Measurements from ENCODE around the gene NF2. TPM values are rescaled to one million over a fixed set of nuclear protein-coding genes. Genes with fewer than 3 reads are reported as not detected.

Gene NF2
- total and polyA plus RNA-seq, 2 experiments from 2014 or later = 14.4 to 54.5 TPM

DNA sequence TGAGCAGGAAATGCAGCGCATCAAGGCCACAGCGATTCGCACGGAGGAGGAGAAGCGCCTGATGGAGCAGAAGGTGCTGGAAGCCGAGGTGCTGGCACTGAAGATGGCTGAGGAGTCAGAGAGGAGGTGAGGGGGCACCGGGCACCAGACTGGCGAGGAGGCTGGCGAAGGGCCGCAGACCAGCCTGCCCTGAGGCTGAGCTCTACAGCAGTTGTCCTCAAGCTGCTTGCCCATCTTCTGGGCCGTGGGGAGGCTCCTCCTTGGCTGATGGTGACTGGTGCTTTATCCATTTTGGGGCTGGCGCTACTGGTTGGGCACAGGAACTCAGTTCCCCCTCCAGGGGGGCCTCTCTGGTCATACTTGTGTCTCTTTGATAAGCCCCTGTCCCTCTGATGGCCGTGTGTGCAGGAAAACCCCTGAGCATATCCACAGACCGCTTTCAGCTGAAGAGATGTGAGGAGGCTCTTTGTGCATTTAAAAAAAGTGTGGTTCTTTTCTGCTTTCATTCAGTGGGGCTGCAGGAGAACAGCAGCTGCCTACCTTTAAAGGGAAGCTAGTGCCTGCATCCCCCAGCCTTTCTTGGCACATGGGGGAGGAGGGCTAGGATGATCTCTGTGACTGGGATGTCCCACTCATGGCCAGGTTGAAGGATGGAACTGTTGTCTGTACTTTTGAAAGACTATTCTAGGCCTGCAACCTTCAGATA, 70.1 kb downstream of the NF2 start (continued):
- no peak for TF ChIP-seq ZNF114 (CRISPR knock-in tag; IDR thresholded peaks at IDR 0.05)
- no peak for TF ChIP-seq NANOG (IDR thresholded peaks at IDR 0.05; ENCODE audit: borderline replicate concordance)
- no peak for TF ChIP-seq STAT1 (IDR thresholded peaks at IDR 0.05; ENCODE audit: unreplicated experiment)
- no peak for TF ChIP-seq POLR2AphosphoS5 (IDR thresholded peaks at IDR 0.05; ENCODE audit: low read depth)
- no peak for TF ChIP-seq ZNF331 (CRISPR knock-in tag; IDR thresholded peaks at IDR 0.05; ENCODE audit: low read depth)
- no peak for TF ChIP-seq EZH2phosphoT487 (IDR thresholded peaks at IDR 0.05; ENCODE audit: unreplicated experiment)
- no peak for TF ChIP-seq CREB1 (CRISPR knock-in tag; IDR thresholded peaks at IDR 0.05; ENCODE audit: low read depth)
- TF ChIP-seq JUNB (IDR thresholded peaks at IDR 0.05; ENCODE audit: unreplicated experiment) = no peak

- Histone ChIP-seq H3K4me3 (no peak overlapping the region), H3K4me1 (ENCODE audit: insufficient read depth) (no peaks in the 10 kb centered on the region), H3K9me2 (ENCODE audit: insufficient read depth) (no peaks in the 10 kb centered on the region), H3K4me2 (no peak overlapping the region), H2AFZ (no peak overlapping the region), H3K27me3 (ENCODE audit: insufficient read depth) (no peaks in the 10 kb centered on the region), H3K79me2 (replicated peaks; ENCODE audit: insufficient read depth) (no peaks in the 10 kb centered on the region), H3F3A (replicated peaks; ENCODE audit: low read depth) (no peaks in the 10 kb centered on the region), H4K20me1 (replicated peaks; ENCODE audit: insufficient read depth) (peaks cover 11% of the 10 kb centered on the region; the same call in 1 of the 2 replicates), H3K27ac (ENCODE audit: low read depth) (no peak overlapping the region), H3K36me3 (ENCODE audit: insufficient read depth) (peaks cover 12% of the 10 kb centered on the region; the same call in 1 of the 2 replicates)
- ATAC-seq = no peak
- peaks cover 28% of the 10 kb centered on the region for H3K36me3 Mint-ChIP-seq (ENCODE audit: low read depth)
- no peak for DNase-seq (ENCODE audit: low spot score)
- no peak overlapping the region for H3K4me3 Mint-ChIP-seq
- H3K27me3 Mint-ChIP-seq (ENCODE audit: insufficient read depth, low read depth, poor library complexity) = peaks cover 4% of the 10 kb centered on the region
- no peak overlapping the region for H3K27ac Mint-ChIP-seq
- no peaks in the 10 kb centered on the region for H3K4me1 Mint-ChIP-seq
- no peaks in the 10 kb centered on the region for H3K9me3 Mint-ChIP-seq
- no peak for TF ChIP-seq ZNF331 (CRISPR knock-in tag; IDR thresholded peaks at IDR 0.05; ENCODE audit: low read depth)
- no peak for TF ChIP-seq EZH2phosphoT487 (IDR thresholded peaks at IDR 0.05; ENCODE audit: unreplicated experiment)
- no peak for TF ChIP-seq NANOG (IDR thresholded peaks at IDR 0.05; ENCODE audit: borderline replicate concordance)
- TF ChIP-seq, protein P1, sequence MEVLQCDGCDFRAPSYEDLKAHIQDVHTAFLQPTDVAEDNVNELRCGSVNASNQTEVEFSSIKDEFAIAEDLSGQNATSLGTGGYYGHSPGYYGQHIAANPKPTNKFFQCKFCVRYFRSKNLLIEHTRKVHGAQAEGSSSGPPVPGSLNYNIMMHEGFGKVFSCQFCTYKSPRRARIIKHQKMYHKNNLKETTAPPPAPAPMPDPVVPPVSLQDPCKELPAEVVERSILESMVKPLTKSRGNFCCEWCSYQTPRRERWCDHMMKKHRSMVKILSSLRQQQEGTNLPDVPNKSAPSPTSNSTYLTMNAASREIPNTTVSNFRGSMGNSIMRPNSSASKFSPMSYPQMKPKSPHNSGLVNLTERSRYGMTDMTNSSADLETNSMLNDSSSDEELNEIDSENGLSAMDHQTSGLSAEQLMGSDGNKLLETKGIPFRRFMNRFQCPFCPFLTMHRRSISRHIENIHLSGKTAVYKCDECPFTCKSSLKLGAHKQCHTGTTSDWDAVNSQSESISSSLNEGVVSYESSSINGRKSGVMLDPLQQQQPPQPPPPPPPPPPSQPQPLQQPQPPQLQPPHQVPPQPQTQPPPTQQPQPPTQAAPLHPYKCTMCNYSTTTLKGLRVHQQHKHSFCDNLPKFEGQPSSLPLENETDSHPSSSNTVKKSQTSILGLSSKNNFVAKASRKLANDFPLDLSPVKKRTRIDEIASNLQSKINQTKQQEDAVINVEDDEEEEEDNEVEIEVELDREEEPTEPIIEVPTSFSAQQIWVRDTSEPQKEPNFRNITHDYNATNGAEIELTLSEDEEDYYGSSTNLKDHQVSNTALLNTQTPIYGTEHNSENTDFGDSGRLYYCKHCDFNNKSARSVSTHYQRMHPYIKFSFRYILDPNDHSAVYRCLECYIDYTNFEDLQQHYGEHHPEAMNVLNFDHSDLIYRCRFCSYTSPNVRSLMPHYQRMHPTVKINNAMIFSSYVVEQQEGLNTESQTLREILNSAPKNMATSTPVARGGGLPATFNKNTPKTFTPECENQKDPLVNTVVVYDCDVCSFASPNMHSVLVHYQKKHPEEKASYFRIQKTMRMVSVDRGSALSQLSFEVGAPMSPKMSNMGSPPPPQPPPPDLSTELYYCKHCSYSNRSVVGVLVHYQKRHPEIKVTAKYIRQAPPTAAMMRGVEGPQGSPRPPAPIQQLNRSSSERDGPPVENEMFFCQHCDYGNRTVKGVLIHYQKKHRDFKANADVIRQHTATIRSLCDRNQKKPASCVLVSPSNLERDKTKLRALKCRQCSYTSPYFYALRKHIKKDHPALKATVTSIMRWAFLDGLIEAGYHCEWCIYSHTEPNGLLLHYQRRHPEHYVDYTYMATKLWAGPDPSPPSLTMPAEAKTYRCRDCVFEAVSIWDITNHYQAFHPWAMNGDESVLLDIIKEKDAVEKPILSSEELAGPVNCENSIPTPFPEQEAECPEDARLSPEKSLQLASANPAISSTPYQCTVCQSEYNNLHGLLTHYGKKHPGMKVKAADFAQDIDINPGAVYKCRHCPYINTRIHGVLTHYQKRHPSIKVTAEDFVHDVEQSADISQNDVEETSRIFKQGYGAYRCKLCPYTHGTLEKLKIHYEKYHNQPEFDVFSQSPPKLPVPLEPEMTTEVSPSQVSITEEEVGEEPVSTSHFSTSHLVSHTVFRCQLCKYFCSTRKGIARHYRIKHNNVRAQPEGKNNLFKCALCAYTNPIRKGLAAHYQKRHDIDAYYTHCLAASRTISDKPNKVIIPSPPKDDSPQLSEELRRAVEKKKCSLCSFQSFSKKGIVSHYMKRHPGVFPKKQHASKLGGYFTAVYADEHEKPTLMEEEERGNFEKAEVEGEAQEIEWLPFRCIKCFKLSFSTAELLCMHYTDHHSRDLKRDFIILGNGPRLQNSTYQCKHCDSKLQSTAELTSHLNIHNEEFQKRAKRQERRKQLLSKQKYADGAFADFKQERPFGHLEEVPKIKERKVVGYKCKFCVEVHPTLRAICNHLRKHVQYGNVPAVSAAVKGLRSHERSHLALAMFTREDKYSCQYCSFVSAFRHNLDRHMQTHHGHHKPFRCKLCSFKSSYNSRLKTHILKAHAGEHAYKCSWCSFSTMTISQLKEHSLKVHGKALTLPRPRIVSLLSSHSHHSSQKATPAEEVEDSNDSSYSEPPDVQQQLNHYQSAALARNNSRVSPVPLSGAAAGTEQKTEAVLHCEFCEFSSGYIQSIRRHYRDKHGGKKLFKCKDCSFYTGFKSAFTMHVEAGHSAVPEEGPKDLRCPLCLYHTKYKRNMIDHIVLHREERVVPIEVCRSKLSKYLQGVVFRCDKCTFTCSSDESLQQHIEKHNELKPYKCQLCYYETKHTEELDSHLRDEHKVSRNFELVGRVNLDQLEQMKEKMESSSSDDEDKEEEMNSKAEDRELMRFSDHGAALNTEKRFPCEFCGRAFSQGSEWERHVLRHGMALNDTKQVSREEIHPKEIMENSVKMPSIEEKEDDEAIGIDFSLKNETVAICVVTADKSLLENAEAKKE (CRISPR knock-in tag; IDR thresholded peaks at IDR 0.05) = no peak
- no peak for TF ChIP-seq JUNB (IDR thresholded peaks at IDR 0.05; ENCODE audit: unreplicated experiment)
- TF ChIP-seq POLR2AphosphoS5 (IDR thresholded peaks at IDR 0.05; ENCODE audit: low read depth) = no peak
- TF ChIP-seq STAT1 (IDR thresholded peaks at IDR 0.05; ENCODE audit: unreplicated experiment) = no peak
- TF ChIP-seq, protein P2, sequence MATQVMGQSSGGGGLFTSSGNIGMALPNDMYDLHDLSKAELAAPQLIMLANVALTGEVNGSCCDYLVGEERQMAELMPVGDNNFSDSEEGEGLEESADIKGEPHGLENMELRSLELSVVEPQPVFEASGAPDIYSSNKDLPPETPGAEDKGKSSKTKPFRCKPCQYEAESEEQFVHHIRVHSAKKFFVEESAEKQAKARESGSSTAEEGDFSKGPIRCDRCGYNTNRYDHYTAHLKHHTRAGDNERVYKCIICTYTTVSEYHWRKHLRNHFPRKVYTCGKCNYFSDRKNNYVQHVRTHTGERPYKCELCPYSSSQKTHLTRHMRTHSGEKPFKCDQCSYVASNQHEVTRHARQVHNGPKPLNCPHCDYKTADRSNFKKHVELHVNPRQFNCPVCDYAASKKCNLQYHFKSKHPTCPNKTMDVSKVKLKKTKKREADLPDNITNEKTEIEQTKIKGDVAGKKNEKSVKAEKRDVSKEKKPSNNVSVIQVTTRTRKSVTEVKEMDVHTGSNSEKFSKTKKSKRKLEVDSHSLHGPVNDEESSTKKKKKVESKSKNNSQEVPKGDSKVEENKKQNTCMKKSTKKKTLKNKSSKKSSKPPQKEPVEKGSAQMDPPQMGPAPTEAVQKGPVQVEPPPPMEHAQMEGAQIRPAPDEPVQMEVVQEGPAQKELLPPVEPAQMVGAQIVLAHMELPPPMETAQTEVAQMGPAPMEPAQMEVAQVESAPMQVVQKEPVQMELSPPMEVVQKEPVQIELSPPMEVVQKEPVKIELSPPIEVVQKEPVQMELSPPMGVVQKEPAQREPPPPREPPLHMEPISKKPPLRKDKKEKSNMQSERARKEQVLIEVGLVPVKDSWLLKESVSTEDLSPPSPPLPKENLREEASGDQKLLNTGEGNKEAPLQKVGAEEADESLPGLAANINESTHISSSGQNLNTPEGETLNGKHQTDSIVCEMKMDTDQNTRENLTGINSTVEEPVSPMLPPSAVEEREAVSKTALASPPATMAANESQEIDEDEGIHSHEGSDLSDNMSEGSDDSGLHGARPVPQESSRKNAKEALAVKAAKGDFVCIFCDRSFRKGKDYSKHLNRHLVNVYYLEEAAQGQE (IDR thresholded peaks at IDR 0.05; ENCODE audit: unreplicated experiment) = no peak
- TF ChIP-seq, protein P3, sequence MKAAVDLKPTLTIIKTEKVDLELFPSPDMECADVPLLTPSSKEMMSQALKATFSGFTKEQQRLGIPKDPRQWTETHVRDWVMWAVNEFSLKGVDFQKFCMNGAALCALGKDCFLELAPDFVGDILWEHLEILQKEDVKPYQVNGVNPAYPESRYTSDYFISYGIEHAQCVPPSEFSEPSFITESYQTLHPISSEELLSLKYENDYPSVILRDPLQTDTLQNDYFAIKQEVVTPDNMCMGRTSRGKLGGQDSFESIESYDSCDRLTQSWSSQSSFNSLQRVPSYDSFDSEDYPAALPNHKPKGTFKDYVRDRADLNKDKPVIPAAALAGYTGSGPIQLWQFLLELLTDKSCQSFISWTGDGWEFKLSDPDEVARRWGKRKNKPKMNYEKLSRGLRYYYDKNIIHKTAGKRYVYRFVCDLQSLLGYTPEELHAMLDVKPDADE (IDR thresholded peaks at IDR 0.05) = no peak
- TF ChIP-seq EZH2 (IDR thresholded peaks at IDR 0.05; ENCODE audit: low read depth, unreplicated experiment) = no peak
Measured at GRCh38 chr22:29674121-29674520, 70.7 kb downstream of the NF2 start.
